GM19239 (cell line): ENCODE data around the gene OR5M11.
"Not testable (repeated sequence)": the region's sequence is repeated elsewhere in the genome, so short reads cannot be mapped to it uniquely, and the experiment has no call there.

Experiments
- DNase-seq: peaks from one replicate; pipeline ENCODE4 v3.0.0; 2011; ENCODE audit warnings: low spot score; ENCODE audit not compliant: insufficient read length
- FAIRE-seq: peaks from 2 replicates; lab custom pipeline; 2011; peaks lifted over from hg19 to GRCh38; lab: Jason Lieb, UNC

OR5M11 gene

GRCh38 chr11:56543157-56543556 is at the start of gene OR5M11:
Gene OR5M11, minus strand, starts transcription at chr11:56543257. Its CDS starts 0 bp downstream, at chr11:56543257.
- DNase-seq = no peak

DNA sequence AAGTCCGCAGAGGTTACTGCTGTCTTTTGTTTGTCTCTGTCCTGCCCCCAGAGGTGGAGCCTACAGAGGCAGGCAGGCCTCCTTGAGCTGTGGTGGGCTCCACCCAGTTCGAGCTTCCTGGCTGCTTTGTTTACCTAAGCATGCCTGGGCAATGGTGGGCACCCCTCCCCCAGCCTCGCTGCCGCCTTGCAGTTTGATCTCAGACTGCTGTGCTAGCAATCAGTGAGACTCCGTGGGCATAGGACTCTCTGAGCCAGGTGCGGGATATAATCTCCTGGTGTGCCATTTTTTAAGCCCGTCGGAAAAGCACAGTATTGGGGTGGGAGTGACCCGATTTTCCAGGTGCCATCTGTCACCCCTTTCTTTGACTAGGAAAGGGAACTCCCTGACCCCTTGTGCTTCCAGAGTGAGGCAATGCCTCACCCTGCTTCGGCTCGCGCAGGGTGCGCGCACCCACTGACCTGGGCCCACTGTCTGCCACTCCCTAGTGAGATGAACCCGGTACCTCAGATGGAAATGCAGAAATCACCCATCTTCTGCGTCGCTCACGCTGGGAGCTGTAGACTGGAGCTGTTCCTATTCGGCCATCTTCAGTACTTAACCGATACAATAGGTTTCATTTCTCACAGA is 49.1 kb upstream of the OR5M11 start:
- DNase-seq = not testable (repeated sequence)

More at GRCh38 chr11:56543157-56543556, at the start of gene OR5M11:
- no peak for FAIRE-seq

DNA sequence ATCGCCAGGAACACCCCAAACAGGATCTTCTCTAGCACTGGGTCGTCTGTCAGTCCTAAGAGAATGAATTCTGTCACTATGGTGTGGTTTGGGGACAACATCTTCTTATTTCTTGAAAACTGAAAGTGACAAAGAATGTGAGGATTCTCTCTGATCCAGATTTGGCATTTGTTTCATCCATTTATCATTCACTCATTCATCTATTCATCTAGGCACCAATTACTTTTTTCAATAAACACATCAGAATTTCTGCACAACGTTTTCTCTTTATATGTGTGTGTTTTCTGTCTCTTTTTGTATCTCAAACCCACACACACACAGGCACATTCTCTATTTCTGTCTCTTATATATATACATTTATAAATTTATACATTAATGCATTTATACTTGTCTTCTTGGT is 34.6 kb upstream of the OR5M11 start, which contains the start of gene OR5M10:
Gene OR5M10 (minus strand): TSS at position 101 of the 400 bp plus-strand sequence. CDS start 0 bp downstream, at position 101.
- FAIRE-seq (peak; percentile 33), DNase-seq (no peak)

More for the DNA sequence above, 49.1 kb upstream of the OR5M11 start:
- not testable (repeated sequence) for FAIRE-seq

DNA sequence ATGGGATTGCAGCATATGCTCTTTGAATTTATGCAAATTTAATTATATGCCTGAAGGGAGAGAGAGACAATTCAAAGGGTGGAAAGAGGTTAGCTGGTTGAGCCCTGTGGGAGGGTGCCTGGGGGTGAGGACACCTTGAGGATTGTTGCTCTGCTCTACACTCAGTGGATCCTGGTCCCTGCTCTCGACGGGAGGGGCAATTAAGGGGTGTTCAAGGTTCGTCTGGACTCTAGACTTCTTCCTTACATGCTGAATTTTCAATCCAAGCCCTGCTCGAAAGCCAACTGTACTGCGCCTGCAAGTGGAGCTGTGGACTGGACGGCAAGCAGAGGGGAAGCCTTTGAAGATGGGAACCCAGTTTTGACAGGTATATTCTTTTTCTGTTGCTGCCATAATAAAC is 15.5 kb upstream of the OR5M11 start:
- FAIRE-seq (no peak), DNase-seq (no peak)

DNA sequence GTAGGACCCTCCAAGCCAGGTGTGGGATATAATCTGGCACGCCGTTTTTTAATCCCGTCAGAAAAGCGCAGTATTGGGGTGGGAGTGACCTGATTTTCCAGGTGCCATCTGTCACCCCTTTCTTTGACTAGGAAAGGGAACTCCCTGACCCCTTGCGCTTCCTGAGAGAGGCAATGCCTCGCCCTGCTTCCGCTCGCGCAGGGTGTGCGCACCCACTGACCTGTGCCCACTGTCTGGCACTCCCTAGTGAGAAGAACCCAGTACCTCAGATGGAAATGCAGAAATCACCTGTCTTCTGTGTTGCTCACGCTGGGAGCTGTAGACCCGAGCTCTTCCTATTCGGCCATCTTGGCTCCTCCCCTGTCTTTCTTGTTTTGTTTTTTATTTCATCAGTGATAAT is 11.6 kb upstream of the OR5M11 start:
- FAIRE-seq, DNase-seq: not testable (repeated sequence)

- no peak for FAIRE-seq
- no peak for DNase-seq
Observed at GRCh38 chr11:56545531-56545930, 2.5 kb upstream of the OR5M11 start.

- DNase-seq (no peak), FAIRE-seq (no peak)
Observed at GRCh38 chr11:56543739-56544138, 682 bp upstream of the OR5M11 start.

DNA sequence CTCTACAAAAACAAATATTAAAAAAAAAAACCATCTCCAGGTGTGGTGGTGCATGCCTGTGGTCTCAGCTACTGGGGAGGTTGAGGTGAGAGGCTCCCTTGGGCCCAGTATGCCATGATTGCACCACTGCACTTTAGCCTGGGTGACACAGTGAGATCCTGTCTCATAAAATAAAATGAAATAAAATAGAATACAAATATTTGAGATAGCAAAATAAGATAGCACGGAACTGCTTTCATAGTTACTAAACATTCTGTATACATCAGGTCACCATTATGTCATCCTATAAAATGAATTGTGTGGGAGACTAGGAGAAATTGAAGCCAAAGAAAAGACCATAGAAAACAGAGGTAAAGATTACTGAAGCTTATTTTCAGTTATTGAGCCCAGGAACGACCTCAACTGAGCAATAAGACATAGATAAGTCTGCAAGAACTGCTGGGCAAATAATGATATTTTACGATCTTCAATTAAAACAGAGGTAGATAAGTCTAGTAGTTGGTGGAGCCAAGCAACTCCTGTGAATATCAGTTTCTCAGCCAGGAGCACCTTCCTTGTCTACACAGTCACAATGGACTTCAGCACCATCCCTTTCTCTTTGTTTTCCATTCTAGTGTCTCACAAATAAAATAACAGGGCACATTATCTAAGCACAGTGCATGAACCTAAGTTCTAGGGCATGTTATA is 9.9 kb downstream of the OR5M11 start:
- FAIRE-seq = no peak
- no peak for DNase-seq

GRCh38 chr11:56531856-56532255 is 11.2 kb downstream of the OR5M11 start:
- DNase-seq (no peak), FAIRE-seq (no peak)

- FAIRE-seq = no peak
Observed at GRCh38 chr11:56522008-56522407, 21.0 kb downstream of the OR5M11 start.

GRCh38 chr11:56513280-56513679 is 29.8 kb downstream of the OR5M11 start:
- no peak for DNase-seq
- no peak for FAIRE-seq

More at GRCh38 chr11:56522008-56522407, 21.0 kb downstream of the OR5M11 start:
- DNase-seq = no peak

DNA sequence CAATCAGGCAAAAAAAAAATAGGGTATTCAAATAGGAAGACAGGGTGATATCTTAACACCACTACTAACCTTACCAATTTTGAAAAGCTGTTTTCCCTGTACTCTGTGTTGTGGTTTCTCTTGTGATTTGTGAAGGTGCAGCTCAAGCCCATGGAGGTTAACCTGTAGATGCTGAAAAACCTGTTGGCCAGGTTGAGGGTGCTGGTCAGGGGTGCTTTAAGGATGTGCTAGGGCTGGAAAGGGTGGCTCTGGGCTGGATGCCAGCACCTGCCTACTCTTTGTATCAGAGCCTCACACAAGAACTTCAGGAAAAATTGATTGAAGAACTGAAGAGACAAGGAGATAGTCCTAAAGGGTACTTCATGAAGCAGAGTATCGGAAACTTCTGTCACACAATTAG is 33.6 kb downstream of the OR5M11 start:
- DNase-seq = no peak
- no peak for FAIRE-seq

DNA sequence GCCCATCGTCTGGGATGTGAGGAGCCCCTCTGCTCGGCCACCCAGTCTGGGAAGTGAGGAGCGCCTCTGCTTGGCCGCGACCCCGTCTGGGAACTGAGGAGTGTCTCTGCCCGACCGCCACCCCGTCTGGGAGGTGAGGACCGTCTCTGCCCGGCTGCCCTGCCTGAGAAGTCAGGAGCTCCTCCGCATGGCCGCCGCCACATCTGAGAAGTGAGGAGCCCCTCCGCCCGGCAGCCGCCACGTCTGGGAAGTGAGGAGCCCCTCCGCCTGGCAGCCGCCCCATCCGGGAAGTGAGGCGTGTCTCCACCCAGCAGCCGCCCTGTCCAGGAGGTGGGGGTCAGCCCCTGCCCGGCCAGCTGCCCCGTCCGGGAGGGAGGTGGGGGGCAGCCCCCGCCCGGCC is 46.0 kb downstream of the OR5M11 start:
- FAIRE-seq = no peak
- no peak for DNase-seq

GRCh38 chr11:56495117-56495516 is 47.9 kb downstream of the OR5M11 start:
- no peak for DNase-seq
- no peak for FAIRE-seq
